Liver (tissue), 9 donors: Measurements from ENCODE around the gene SELL. TPM values are rescaled to one million over a fixed set of nuclear protein-coding genes. Genes with fewer than 3 reads are reported as not detected.

ENCODE experiments used
- DNase-seq: peaks from one replicate; pipeline ENCODE4 v3.0.0-alpha.2; 2017; ENCODE audit warnings: low spot score
- H3K27ac ChIP-seq, 2 donors: one replicate each; pipeline ENCODE4 v1.7.0; 2013; ENCODE audit warnings: inconsistent platforms in 2 of 2, low read length in 2 of 2, control low read depth in 1 of 2, low read depth in 1 of 2, mild to moderate bottlenecking in 1 of 2
- H3K27me3 ChIP-seq, 4 donors: one replicate each; pipeline versions ENCODE4 v1.6.1 to v1.7.0; 2013; ENCODE audit warnings: low read length in 3 of 4, inconsistent platforms in 1 of 4, mild to moderate bottlenecking in 1 of 4, moderate library complexity in 1 of 4; ENCODE audit not compliant: control insufficient read depth in 4 of 4, insufficient read depth in 4 of 4
- H3K36me3 ChIP-seq, 4 donors: one replicate each; pipeline versions ENCODE4 v1.6.1 to v1.7.0; 2013; ENCODE audit warnings: low read length in 3 of 4, mild to moderate bottlenecking in 3 of 4, low read depth in 1 of 4, moderate library complexity in 1 of 4; ENCODE audit not compliant: control insufficient read depth in 4 of 4, insufficient read depth in 3 of 4
- H3K4me1 ChIP-seq, 4 donors: one replicate each; pipeline versions ENCODE4 v1.6.1 to v1.7.0; 2013; ENCODE audit warnings: low read length in 3 of 4, mild to moderate bottlenecking in 3 of 4, moderate library complexity in 1 of 4; ENCODE audit not compliant: control insufficient read depth in 4 of 4, insufficient read depth in 4 of 4
- H3K4me3 ChIP-seq, 3 donors: one replicate each; pipeline versions ENCODE4 v1.6.1 to v1.7.0; 2013; ENCODE audit warnings: low read length in 3 of 3, control low read depth in 1 of 3, low read depth in 1 of 3, mild to moderate bottlenecking in 1 of 3
- H3K9ac ChIP-seq, 2 donors: one replicate each; pipeline ENCODE4 v1.7.0; 2013; ENCODE audit warnings: low read length in 2 of 2, mild to moderate bottlenecking in 2 of 2, moderate library complexity in 2 of 2, control low read depth in 1 of 2, low read depth in 1 of 2
- H3K9me3 ChIP-seq, 4 donors: one replicate each; pipeline versions ENCODE4 v1.6.1 to v1.7.0; 2013; ENCODE audit warnings: low read length in 3 of 4; ENCODE audit not compliant: control insufficient read depth in 4 of 4
- EGR1 ChIP-seq, 2 donors: IDR thresholded peaks; 2 replicates each; pipeline ENCODE4 v1.6.1; 2016 to 2018; ENCODE audit warnings: antibody characterized with exemption in 2 of 2, low read depth in 2 of 2
- FOXA1 ChIP-seq: IDR thresholded peaks from 2 replicates; pipeline ENCODE4 v1.6.1; 2016; ENCODE audit warnings: antibody characterized with exemption
- FOXA2 ChIP-seq: IDR thresholded peaks from 2 replicates; pipeline ENCODE4 v1.6.1; 2016; ENCODE audit warnings: antibody characterized with exemption
- GABPA ChIP-seq, 2 donors: IDR thresholded peaks in 1 of 2; conservative IDR thresholded peaks in 1 of 2; 2 replicates each; pipeline ENCODE4 v1.6.1; 2016; ENCODE audit warnings: antibody characterized with exemption in 2 of 2, mild to moderate bottlenecking in 1 of 2, moderate library complexity in 1 of 2
- HNF4A ChIP-seq, 2 donors: conservative IDR thresholded peaks; 2 replicates each; pipeline ENCODE4 v1.6.1; 2016; ENCODE audit warnings: antibody characterized with exemption in 2 of 2, mild to moderate bottlenecking in 2 of 2
- HNF4G ChIP-seq: IDR thresholded peaks from 2 replicates; pipeline ENCODE4 v1.6.1; 2016; ENCODE audit warnings: antibody characterized with exemption
- JUND ChIP-seq, 2 donors: IDR thresholded peaks; 2 replicates each; pipeline ENCODE4 v1.6.1; 2016; ENCODE audit warnings: antibody characterized with exemption in 2 of 2
- NR2F2 ChIP-seq: IDR thresholded peaks from 2 replicates; pipeline ENCODE4 v1.6.1; 2016; ENCODE audit warnings: antibody characterized with exemption
- RAD21 ChIP-seq, 2 donors: IDR thresholded peaks; 2 replicates each; pipeline ENCODE4 v1.6.1; 2016; ENCODE audit warnings: antibody characterized with exemption in 2 of 2, mild to moderate bottlenecking in 2 of 2
- RXRA ChIP-seq, 2 donors: IDR thresholded peaks; 2 replicates each; pipeline ENCODE4 v1.6.1; 2017 to 2018; ENCODE audit warnings: antibody characterized with exemption in 2 of 2, mild to moderate bottlenecking in 1 of 2
- SP1 ChIP-seq: IDR thresholded peaks from 2 replicates; pipeline ENCODE4 v1.6.1; 2018; ENCODE audit warnings: antibody characterized with exemption, mild to moderate bottlenecking
- TAF1 ChIP-seq: conservative IDR thresholded peaks from 2 replicates; pipeline ENCODE4 v1.6.1; 2016; ENCODE audit warnings: antibody characterized with exemption, mild to moderate bottlenecking
- YY1 ChIP-seq: IDR thresholded peaks from 2 replicates; pipeline ENCODE4 v1.6.1; 2016; ENCODE audit warnings: antibody characterized with exemption, mild to moderate bottlenecking
- WGBS: extraction: QIAGEN DNeasy Blood & Tissue Kit; methylation state at CpG from one replicate; pipeline ENCODE4 v1.1.7; 2013; 5-methylcytosine and 5-hydroxymethylcytosine counted together
- polyA plus RNA-seq, 2 donors: library from polyadenylated mRNA; stranded (reverse) in 1 of 2; unstranded in 1 of 2; fragments of 200-250 nt in 1 of 2; fragments of >200 nt in 1 of 2; fragmentation: Nextera tagmentation in 1 of 2; extraction: Ambion mirVana in 1 of 2; gene quantifications; one replicate each; pipeline versions ENCODE4 v1.2.1 to v1.2.3, GENCODE V29; 2013 to 2015
- total RNA-seq, 2 donors: library from RNA; depleted of rRNA; stranded (reverse); fragments of >200 nt; gene quantifications; one replicate each; pipeline ENCODE4 v1.2.3, GENCODE V29; 2014
- TF ChIP-seq, protein P1 (sequence below): IDR thresholded peaks from 2 replicates; pipeline ENCODE4 v1.6.1; 2016; ENCODE audit warnings: antibody characterized with exemption, mild to moderate bottlenecking
- TF ChIP-seq, protein P2 (sequence below): IDR thresholded peaks from 2 replicates; pipeline ENCODE4 v1.6.1; 2016; ENCODE audit warnings: antibody characterized with exemption
- TF ChIP-seq, protein P3 (sequence below): fragments of 150-350 bp; IDR thresholded peaks from 2 replicates; pipeline ENCODE4 v1.5.1; 2017; ENCODE audit warnings: improper control_type of control experiment, low read depth, low read length; ENCODE audit not compliant: missing input control
- TF ChIP-seq, protein P4 (sequence below): IDR thresholded peaks from 2 replicates; pipeline ENCODE4 v1.6.1; 2016; ENCODE audit warnings: antibody characterized with exemption
- donor health status: healthy.
- donor health status: healthy.
- donor health status: healthy.
- donor health status: healthy.
- donor health status: healthy.

Gene SELL
- total and polyA plus RNA-seq, 4 donors = 1.5 to 9.9 (median 4.8) TPM

DNA sequence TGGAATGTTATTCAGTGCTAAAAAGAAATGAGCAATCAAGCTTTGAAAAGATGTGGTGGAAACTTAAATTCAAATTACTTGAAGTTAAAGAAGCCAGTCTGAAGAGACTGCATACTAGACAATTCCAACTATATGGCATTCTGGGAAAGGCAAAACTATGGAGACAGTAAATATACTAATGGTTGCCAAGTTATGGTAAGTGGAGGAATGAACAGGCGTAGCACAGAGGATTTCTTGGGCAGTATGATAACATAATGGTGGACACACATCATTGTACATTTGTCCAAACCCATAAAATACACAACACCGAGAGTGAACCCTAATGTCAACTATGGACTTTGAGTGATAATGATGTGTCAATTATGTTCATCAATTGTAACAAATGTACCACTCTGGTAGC lies 60.4 kb downstream of the SELL start:
- no peaks in the 10 kb centered on the region for H3K9me3 ChIP-seq
- 79% methylated on average over 2 of the region's 2 CpGs for WGBS
- no peaks in the 10 kb centered on the region for H3K4me1 ChIP-seq
- no peak overlapping the region for H3K9ac ChIP-seq
- no peak for DNase-seq
- no peak overlapping the region for H3K4me3 ChIP-seq
- no peaks in the 10 kb centered on the region for H3K36me3 ChIP-seq
- H3K27ac ChIP-seq = no peak overlapping the region
- H3K27me3 ChIP-seq = no peaks in the 10 kb centered on the region
- TF ChIP-seq JUND (IDR thresholded peaks at IDR 0.05) (no peak), YY1 (no peak), NR2F2 (no peak), HNF4A (conservative IDR thresholded peaks at IDR 0.05) (no peak), EGR1 (IDR thresholded peaks at IDR 0.05; ENCODE audit: low read depth in 2 of 2) (no peak), SP1 (no peak), GABPA (IDR thresholded peaks at IDR 0.05 in 1 of 2, conservative IDR thresholded peaks at IDR 0.05 in 1 of 2) (no peak), HNF4G (no peak), RAD21 (IDR thresholded peaks at IDR 0.05) (no peak), FOXA2 (no peak), FOXA1 (no peak), TAF1 (no peak)
- TF ChIP-seq, protein P1, sequence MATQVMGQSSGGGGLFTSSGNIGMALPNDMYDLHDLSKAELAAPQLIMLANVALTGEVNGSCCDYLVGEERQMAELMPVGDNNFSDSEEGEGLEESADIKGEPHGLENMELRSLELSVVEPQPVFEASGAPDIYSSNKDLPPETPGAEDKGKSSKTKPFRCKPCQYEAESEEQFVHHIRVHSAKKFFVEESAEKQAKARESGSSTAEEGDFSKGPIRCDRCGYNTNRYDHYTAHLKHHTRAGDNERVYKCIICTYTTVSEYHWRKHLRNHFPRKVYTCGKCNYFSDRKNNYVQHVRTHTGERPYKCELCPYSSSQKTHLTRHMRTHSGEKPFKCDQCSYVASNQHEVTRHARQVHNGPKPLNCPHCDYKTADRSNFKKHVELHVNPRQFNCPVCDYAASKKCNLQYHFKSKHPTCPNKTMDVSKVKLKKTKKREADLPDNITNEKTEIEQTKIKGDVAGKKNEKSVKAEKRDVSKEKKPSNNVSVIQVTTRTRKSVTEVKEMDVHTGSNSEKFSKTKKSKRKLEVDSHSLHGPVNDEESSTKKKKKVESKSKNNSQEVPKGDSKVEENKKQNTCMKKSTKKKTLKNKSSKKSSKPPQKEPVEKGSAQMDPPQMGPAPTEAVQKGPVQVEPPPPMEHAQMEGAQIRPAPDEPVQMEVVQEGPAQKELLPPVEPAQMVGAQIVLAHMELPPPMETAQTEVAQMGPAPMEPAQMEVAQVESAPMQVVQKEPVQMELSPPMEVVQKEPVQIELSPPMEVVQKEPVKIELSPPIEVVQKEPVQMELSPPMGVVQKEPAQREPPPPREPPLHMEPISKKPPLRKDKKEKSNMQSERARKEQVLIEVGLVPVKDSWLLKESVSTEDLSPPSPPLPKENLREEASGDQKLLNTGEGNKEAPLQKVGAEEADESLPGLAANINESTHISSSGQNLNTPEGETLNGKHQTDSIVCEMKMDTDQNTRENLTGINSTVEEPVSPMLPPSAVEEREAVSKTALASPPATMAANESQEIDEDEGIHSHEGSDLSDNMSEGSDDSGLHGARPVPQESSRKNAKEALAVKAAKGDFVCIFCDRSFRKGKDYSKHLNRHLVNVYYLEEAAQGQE = no peak
- TF ChIP-seq, protein P2, sequence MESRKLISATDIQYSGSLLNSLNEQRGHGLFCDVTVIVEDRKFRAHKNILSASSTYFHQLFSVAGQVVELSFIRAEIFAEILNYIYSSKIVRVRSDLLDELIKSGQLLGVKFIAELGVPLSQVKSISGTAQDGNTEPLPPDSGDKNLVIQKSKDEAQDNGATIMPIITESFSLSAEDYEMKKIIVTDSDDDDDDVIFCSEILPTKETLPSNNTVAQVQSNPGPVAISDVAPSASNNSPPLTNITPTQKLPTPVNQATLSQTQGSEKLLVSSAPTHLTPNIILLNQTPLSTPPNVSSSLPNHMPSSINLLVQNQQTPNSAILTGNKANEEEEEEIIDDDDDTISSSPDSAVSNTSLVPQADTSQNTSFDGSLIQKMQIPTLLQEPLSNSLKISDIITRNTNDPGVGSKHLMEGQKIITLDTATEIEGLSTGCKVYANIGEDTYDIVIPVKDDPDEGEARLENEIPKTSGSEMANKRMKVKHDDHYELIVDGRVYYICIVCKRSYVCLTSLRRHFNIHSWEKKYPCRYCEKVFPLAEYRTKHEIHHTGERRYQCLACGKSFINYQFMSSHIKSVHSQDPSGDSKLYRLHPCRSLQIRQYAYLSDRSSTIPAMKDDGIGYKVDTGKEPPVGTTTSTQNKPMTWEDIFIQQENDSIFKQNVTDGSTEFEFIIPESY = no peak
- TF ChIP-seq, protein P3, sequence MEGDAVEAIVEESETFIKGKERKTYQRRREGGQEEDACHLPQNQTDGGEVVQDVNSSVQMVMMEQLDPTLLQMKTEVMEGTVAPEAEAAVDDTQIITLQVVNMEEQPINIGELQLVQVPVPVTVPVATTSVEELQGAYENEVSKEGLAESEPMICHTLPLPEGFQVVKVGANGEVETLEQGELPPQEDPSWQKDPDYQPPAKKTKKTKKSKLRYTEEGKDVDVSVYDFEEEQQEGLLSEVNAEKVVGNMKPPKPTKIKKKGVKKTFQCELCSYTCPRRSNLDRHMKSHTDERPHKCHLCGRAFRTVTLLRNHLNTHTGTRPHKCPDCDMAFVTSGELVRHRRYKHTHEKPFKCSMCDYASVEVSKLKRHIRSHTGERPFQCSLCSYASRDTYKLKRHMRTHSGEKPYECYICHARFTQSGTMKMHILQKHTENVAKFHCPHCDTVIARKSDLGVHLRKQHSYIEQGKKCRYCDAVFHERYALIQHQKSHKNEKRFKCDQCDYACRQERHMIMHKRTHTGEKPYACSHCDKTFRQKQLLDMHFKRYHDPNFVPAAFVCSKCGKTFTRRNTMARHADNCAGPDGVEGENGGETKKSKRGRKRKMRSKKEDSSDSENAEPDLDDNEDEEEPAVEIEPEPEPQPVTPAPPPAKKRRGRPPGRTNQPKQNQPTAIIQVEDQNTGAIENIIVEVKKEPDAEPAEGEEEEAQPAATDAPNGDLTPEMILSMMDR = no peak

GRCh38 chr1:169650551-169650950 lies 60.9 kb downstream of the SELL start:
- no peaks in the 10 kb centered on the region for H3K9me3 ChIP-seq
- no peak overlapping the region for H3K9ac ChIP-seq
- DNase-seq = no peak
- H3K27me3 ChIP-seq = no peaks in the 10 kb centered on the region
- no peak overlapping the region for H3K27ac ChIP-seq
- no peaks in the 10 kb centered on the region for H3K4me1 ChIP-seq
- 45% methylated on average over 4 of the region's 4 CpGs for WGBS
- no peak overlapping the region for H3K4me3 ChIP-seq
- no peaks in the 10 kb centered on the region for H3K36me3 ChIP-seq
- TF ChIP-seq RXRA (IDR thresholded peaks at IDR 0.05) (no peak), RAD21 (IDR thresholded peaks at IDR 0.05) (no peak), FOXA2 (no peak), EGR1 (IDR thresholded peaks at IDR 0.05; ENCODE audit: low read depth in 2 of 2) (no peak), HNF4A (conservative IDR thresholded peaks at IDR 0.05) (no peak)
- TF ChIP-seq, protein P2 = no peak
- TF ChIP-seq, protein P4, sequence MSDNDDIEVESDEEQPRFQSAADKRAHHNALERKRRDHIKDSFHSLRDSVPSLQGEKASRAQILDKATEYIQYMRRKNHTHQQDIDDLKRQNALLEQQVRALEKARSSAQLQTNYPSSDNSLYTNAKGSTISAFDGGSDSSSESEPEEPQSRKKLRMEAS = no peak
- TF ChIP-seq, protein P3 = no peak
- TF ChIP-seq, protein P1 = no peak
